ENCODE measurements around the gene CH25H. TPM values are rescaled to one million over a fixed set of nuclear protein-coding genes. Genes with fewer than 3 reads are reported as not detected.
"Not testable (repeated sequence)": the region's sequence is repeated elsewhere in the genome, so short reads cannot be mapped to it uniquely, and the experiment has no call there.

The CH25H gene
- total and polyA plus RNA-seq, 2 donors from 2014 or later, result 1.2 to 3.2 TPM

DNA sequence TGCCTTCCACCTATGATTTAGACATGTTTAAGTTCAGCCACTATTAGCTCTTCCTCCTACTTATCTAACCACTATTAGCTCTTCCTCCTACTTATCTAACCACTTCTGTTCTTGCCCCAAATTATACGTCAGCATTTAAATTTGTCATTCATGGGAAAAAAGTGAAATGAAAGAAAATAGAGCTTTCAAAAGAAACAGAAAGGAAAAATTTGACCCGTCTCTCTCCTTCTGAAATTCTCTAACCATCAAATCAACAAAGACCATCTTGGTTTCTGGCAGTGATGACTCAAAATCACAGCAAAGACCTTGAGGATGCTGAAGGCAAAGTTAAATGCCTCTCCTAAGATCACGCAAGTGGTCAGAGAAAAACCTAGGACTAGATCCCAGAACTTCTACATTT, 41.9 kb upstream of the CH25H start:
- TF ChIP-seq, protein P1, sequence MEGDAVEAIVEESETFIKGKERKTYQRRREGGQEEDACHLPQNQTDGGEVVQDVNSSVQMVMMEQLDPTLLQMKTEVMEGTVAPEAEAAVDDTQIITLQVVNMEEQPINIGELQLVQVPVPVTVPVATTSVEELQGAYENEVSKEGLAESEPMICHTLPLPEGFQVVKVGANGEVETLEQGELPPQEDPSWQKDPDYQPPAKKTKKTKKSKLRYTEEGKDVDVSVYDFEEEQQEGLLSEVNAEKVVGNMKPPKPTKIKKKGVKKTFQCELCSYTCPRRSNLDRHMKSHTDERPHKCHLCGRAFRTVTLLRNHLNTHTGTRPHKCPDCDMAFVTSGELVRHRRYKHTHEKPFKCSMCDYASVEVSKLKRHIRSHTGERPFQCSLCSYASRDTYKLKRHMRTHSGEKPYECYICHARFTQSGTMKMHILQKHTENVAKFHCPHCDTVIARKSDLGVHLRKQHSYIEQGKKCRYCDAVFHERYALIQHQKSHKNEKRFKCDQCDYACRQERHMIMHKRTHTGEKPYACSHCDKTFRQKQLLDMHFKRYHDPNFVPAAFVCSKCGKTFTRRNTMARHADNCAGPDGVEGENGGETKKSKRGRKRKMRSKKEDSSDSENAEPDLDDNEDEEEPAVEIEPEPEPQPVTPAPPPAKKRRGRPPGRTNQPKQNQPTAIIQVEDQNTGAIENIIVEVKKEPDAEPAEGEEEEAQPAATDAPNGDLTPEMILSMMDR (IDR thresholded peaks at IDR 0.05; ENCODE audit: borderline replicate concordance, extremely low read depth, insufficient read depth), result no peak

DNA sequence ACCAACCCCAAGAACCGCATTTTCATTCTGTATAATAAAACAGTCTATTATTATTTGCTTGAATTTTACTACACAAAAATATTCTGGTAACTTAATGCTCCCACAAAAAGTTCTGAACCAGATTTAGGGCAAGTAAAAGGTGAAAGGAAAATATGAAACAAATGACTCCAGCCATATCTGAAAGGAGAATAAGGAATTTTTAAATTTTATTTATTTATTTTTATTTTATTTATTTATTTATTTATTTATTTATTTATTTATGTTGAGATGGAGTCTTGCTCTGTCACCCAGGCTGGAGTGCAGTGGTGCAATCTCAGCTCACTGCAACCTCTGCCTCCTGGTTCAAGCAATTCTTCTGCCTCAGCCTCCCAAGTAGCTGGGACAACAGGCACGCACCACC, 40.5 kb upstream of the CH25H start:
- H3K9ac ChIP-seq (ENCODE audit: low read length in 3 of 3); H3K36me3 ChIP-seq (ENCODE audit: control insufficient read depth in 2 of 3, insufficient read depth in 3 of 3, low read length in 3 of 3); H3K4me1 ChIP-seq (ENCODE audit: control insufficient read depth in 2 of 3, insufficient read depth in 2 of 3, low read depth in 1 of 3, low read length in 3 of 3); H3K4me3 ChIP-seq (ENCODE audit: low read length in 3 of 3); intact Hi-C loops (cut with DNase I); H3K27ac ChIP-seq (ENCODE audit: low read depth in 2 of 2, low read length in 2 of 2); H3K27me3 ChIP-seq (ENCODE audit: control insufficient read depth, insufficient read depth, low read length); FAIRE-seq; H3K9me3 ChIP-seq (ENCODE audit: control insufficient read depth in 2 of 3, insufficient read depth in 1 of 3, low read length in 3 of 3); DNase-seq: not testable (repeated sequence)

More for the DNA sequence above, 41.9 kb upstream of the CH25H start:
- FAIRE-seq (no peak), DNase-seq (no peak)
- Histone ChIP-seq H3K36me3 (ENCODE audit: control insufficient read depth in 2 of 3, insufficient read depth in 3 of 3, low read length in 3 of 3) (no peaks in the 10 kb centered on the region), H3K4me1 (ENCODE audit: control insufficient read depth in 2 of 3, insufficient read depth in 2 of 3, low read depth in 1 of 3, low read length in 3 of 3) (peaks cover 2 to 6% (median 4%) of the 10 kb centered on the region in 3 donors), H3K9me3 (ENCODE audit: control insufficient read depth in 2 of 3, insufficient read depth in 1 of 3, low read length in 3 of 3) (no peaks in the 10 kb centered on the region), H3K4me3 (ENCODE audit: low read length in 3 of 3) (no peak overlapping the region), H3K27ac (ENCODE audit: low read depth in 2 of 2, low read length in 2 of 2) (no peak overlapping the region), H3K9ac (ENCODE audit: low read length in 3 of 3) (no peak overlapping the region), H3K27me3 (ENCODE audit: control insufficient read depth, insufficient read depth, low read length) (no peaks in the 10 kb centered on the region)
- intact Hi-C loops (cut with DNase I), result no loop called here

DNA sequence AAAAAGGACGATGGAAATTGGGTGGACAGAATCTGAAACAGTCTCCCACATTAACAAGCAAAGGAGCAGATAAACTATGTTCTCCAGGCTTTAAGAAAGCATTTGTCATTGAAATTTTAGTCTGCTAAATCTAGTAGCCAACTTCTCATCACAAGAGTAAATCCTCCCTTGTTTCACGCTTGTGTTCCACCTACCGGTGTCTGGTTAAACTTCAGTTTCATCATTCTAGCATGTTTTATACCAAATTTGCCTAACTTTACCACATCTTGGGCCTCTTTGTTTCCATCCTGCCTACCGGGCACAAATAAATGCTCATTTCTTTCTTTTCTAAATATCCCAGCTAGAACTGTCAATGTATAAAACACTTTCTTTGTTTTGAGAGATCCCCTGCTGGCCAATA, 38.7 kb upstream of the CH25H start:
- H3K27ac ChIP-seq (ENCODE audit: low read depth in 2 of 2, low read length in 2 of 2), result no peak overlapping the region
- no peak overlapping the region for H3K9ac ChIP-seq (ENCODE audit: low read length in 3 of 3)
- TF ChIP-seq, protein P1 (IDR thresholded peaks at IDR 0.05; ENCODE audit: borderline replicate concordance, extremely low read depth, insufficient read depth), result no peak
- H3K27me3 ChIP-seq (ENCODE audit: control insufficient read depth, insufficient read depth, low read length), result no peaks in the 10 kb centered on the region
- peaks cover 0 to 14% (median 5%) of the 10 kb centered on the region in 3 donors for H3K4me1 ChIP-seq (ENCODE audit: control insufficient read depth in 2 of 3, insufficient read depth in 2 of 3, low read depth in 1 of 3, low read length in 3 of 3)
- no peaks in the 10 kb centered on the region for H3K9me3 ChIP-seq (ENCODE audit: control insufficient read depth in 2 of 3, insufficient read depth in 1 of 3, low read length in 3 of 3)
- FAIRE-seq (no peak), DNase-seq (no peak)
- intact Hi-C loops (cut with DNase I), result no loop called here
- H3K4me3 ChIP-seq (ENCODE audit: low read length in 3 of 3), result no peak overlapping the region
- H3K36me3 ChIP-seq (ENCODE audit: control insufficient read depth in 2 of 3, insufficient read depth in 3 of 3, low read length in 3 of 3), result no peaks in the 10 kb centered on the region

DNA sequence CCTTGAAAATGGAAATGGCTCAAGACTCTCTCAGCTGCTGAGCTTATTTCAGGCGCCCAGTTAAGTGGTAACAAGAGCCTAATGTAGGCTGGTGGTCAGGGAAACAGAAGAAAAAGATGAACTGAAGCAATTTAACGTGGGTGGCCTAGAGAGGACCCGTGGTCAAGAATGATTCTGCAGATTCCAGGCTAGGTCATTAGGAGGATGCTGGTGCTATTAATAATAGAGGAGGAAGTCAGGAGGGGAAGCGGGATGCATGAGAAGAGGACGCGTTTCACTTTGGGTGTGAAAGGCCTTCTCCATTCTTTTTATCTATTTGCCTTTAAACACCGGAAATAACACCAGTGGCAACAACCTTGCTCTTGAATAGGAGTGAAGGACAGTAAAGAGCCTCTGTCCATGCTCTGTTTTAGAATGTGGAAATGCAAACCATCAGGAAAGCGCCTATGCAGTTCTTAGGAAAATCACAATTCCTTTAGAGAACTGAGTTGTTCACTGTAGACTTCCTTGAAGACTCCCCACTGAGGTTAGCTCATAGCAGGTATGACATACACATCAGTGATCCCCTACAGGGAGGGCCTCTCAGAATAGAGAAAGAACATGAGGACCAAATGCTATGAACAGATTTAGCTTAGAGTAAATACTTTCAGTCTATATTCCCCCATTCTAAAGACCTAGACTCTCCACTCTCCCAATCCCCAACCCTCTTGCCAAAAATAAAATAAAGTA, 35.9 kb upstream of the CH25H start:
- Histone ChIP-seq H3K9me3 (ENCODE audit: control insufficient read depth in 2 of 3, insufficient read depth in 1 of 3, low read length in 3 of 3) (no peaks in the 10 kb centered on the region), H3K36me3 (ENCODE audit: control insufficient read depth in 2 of 3, insufficient read depth in 3 of 3, low read length in 3 of 3) (no peaks in the 10 kb centered on the region), H3K4me1 (ENCODE audit: control insufficient read depth in 2 of 3, insufficient read depth in 2 of 3, low read depth in 1 of 3, low read length in 3 of 3) (peaks cover 0 to 8% (median 6%) of the 10 kb centered on the region in 3 donors), H3K9ac (ENCODE audit: low read length in 3 of 3) (no peak overlapping the region), H3K4me3 (ENCODE audit: low read length in 3 of 3) (no peak overlapping the region), H3K27ac (ENCODE audit: low read depth in 2 of 2, low read length in 2 of 2) (no peak overlapping the region), H3K27me3 (ENCODE audit: control insufficient read depth, insufficient read depth, low read length) (no peaks in the 10 kb centered on the region)
- TF ChIP-seq, protein P1 (IDR thresholded peaks at IDR 0.05; ENCODE audit: borderline replicate concordance, extremely low read depth, insufficient read depth), result no peak
- intact Hi-C loops (cut with DNase I), result no loop called here
- FAIRE-seq (no peak), DNase-seq (no peak)

All from kidney (tissue), 14 donors.